Measurements from ENCODE around the gene EXOC3. TPM values are rescaled to one million over a fixed set of nuclear protein-coding genes. Genes with fewer than 3 reads are reported as not detected.

Gene EXOC3
- total RNA-seq, 1 experiment from 2014 or later: 55.0 TPM

DNA sequence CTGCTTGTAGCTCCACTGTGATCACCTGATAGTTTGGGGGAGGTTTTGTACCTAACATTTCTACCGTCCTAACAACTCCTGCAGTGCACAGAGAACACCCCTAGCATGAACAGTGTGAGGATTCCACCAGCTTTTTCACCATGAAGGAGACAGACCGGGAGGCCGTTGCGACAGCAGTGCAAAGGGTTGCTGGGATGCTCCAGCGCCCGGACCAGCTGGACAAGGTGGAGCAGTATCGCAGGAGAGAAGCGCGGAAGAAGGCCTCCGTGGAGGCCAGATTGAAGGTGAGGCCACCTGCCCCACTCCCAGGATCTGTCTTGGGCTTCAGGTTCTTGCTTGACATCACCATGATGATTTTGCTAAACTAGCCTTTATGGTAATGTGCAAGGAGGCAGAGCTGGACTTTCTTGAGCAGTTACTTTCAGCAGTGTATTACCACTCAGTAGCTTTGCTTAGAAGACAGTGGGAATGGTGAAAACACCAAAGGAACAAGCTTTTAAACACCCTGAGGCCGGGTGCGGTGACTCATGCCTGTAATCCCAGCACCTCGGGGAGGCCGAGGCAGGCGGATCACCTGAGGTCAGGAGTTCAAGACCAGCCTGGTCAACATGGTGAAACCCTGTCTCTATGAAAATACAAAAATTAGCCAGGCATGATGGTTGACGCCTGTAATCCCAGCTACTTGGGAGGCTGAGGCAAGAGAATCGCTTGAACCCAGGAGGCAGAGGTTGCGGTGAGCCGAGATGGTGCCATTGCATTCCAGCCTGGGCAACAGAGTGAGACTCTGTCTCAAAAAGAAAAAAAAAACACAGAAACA lies 3.3 kb downstream of the EXOC3 start:
- TF ChIP-seq, protein P1, sequence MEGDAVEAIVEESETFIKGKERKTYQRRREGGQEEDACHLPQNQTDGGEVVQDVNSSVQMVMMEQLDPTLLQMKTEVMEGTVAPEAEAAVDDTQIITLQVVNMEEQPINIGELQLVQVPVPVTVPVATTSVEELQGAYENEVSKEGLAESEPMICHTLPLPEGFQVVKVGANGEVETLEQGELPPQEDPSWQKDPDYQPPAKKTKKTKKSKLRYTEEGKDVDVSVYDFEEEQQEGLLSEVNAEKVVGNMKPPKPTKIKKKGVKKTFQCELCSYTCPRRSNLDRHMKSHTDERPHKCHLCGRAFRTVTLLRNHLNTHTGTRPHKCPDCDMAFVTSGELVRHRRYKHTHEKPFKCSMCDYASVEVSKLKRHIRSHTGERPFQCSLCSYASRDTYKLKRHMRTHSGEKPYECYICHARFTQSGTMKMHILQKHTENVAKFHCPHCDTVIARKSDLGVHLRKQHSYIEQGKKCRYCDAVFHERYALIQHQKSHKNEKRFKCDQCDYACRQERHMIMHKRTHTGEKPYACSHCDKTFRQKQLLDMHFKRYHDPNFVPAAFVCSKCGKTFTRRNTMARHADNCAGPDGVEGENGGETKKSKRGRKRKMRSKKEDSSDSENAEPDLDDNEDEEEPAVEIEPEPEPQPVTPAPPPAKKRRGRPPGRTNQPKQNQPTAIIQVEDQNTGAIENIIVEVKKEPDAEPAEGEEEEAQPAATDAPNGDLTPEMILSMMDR (IDR thresholded peaks at IDR 0.05): no peak
- TF ChIP-seq SIN3A (IDR thresholded peaks at IDR 0.05; ENCODE audit: borderline replicate concordance, insufficient read depth, low read depth, low read length): no peak
- TF ChIP-seq POLR2AphosphoS5 (IDR thresholded peaks at IDR 0.05; ENCODE audit: low read depth, low read length): no peak
- no peak for TF ChIP-seq TCF7L2 (IDR thresholded peaks at IDR 0.05; ENCODE audit: low read depth, low read length)
- TF ChIP-seq, protein P2, sequence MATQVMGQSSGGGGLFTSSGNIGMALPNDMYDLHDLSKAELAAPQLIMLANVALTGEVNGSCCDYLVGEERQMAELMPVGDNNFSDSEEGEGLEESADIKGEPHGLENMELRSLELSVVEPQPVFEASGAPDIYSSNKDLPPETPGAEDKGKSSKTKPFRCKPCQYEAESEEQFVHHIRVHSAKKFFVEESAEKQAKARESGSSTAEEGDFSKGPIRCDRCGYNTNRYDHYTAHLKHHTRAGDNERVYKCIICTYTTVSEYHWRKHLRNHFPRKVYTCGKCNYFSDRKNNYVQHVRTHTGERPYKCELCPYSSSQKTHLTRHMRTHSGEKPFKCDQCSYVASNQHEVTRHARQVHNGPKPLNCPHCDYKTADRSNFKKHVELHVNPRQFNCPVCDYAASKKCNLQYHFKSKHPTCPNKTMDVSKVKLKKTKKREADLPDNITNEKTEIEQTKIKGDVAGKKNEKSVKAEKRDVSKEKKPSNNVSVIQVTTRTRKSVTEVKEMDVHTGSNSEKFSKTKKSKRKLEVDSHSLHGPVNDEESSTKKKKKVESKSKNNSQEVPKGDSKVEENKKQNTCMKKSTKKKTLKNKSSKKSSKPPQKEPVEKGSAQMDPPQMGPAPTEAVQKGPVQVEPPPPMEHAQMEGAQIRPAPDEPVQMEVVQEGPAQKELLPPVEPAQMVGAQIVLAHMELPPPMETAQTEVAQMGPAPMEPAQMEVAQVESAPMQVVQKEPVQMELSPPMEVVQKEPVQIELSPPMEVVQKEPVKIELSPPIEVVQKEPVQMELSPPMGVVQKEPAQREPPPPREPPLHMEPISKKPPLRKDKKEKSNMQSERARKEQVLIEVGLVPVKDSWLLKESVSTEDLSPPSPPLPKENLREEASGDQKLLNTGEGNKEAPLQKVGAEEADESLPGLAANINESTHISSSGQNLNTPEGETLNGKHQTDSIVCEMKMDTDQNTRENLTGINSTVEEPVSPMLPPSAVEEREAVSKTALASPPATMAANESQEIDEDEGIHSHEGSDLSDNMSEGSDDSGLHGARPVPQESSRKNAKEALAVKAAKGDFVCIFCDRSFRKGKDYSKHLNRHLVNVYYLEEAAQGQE (IDR thresholded peaks at IDR 0.05; ENCODE audit: insufficient read depth in 1 of 2, low read depth in 2 of 2, low read length in 1 of 2): no peak
- Histone ChIP-seq H3K36me3 (ENCODE audit: control insufficient read depth, insufficient read depth, low read length) (peaks cover 21% of the 10 kb centered on the region), H3K27me3 (ENCODE audit: control insufficient read depth, insufficient read depth, low read length) (no peaks in the 10 kb centered on the region), H3K4me1 (ENCODE audit: control insufficient read depth, insufficient read depth, low read length) (peaks cover 13% of the 10 kb centered on the region), H3K4me3 (ENCODE audit: low read depth in 2 of 2, low read length in 2 of 2) (no peak overlapping the region), H3K9me3 (ENCODE audit: control insufficient read depth, insufficient read depth, low read depth, low read length) (peaks cover 10% of the 10 kb centered on the region; the same call in 1 of the 2 replicates), H3K27ac (ENCODE audit: low read length) (no peak overlapping the region)
- in situ Hi-C loops (cut with HindIII; ENCODE audit: low pct_unique_long_range_greater_than_20kb, low sequenced_read_pairs) (no loop called here), intact Hi-C loops (cut with micrococcal nuclease; ENCODE audit: unreplicated experiment) (no loop called here)
- BruUV-seq (replicated peaks): no TSS peak
- CTCF ChIA-PET: interaction anchor here (0.6 to 1.2 kb wide), 11 partner anchors 10 to 190 kb away, joined by 3 to 9 read pairs (median 3); partner anchors contain the start of gene AHRR
- no peak for ATAC-seq
- DNase-seq (ENCODE audit: low read depth, low spot score): no peak
- POLR2A ChIA-PET: interaction anchor here (0.6 kb wide), 1 partner anchor 49 kb away, joined by 3 read pairs; no protein-coding TSS in a partner anchor

- intact Hi-C loops (cut with micrococcal nuclease; ENCODE audit: unreplicated experiment): no loop called here
- Histone ChIP-seq H3K27ac (ENCODE audit: low read length) (no peak overlapping the region), H3K9me3 (ENCODE audit: control insufficient read depth, insufficient read depth, low read depth, low read length) (peaks cover 16% of the 10 kb centered on the region; the same call in 1 of the 2 replicates), H3K4me1 (ENCODE audit: control insufficient read depth, insufficient read depth, low read length) (peaks cover 12% of the 10 kb centered on the region), H3K4me3 (ENCODE audit: low read depth in 2 of 2, low read length in 2 of 2) (no peak overlapping the region), H3K27me3 (ENCODE audit: control insufficient read depth, insufficient read depth, low read length) (no peaks in the 10 kb centered on the region), H3K36me3 (ENCODE audit: control insufficient read depth, insufficient read depth, low read length) (peaks cover 23% of the 10 kb centered on the region)
- BruUV-seq (replicated peaks): no TSS peak
- TF ChIP-seq, protein P1 (IDR thresholded peaks at IDR 0.05): peak; percentile 57
- TF ChIP-seq TCF7L2 (IDR thresholded peaks at IDR 0.05; ENCODE audit: low read depth, low read length): no peak
- in situ Hi-C loops (cut with HindIII; ENCODE audit: low pct_unique_long_range_greater_than_20kb, low sequenced_read_pairs): no loop called here
- POLR2A ChIA-PET: interaction anchor here (0.6 kb wide), 1 partner anchor 49 kb away, joined by 3 read pairs; no protein-coding TSS in a partner anchor
- ATAC-seq (no peak), DNase-seq (ENCODE audit: low read depth, low spot score) (no peak)
- CTCF ChIA-PET: interaction anchor here (0.6 to 1.2 kb wide), 9 partner anchors 10 to 189 kb away, joined by 3 to 9 read pairs (median 3); partner anchors contain the start of gene AHRR
These were observed 3.9 kb downstream of the EXOC3 start for GRCh38 chr5:446883-447263.
